ENCODE data around the gene CES1. TPM values are rescaled to one million over a fixed set of nuclear protein-coding genes. Genes with fewer than 3 reads are reported as not detected.
"Not testable (repeated sequence)": the region's sequence is repeated elsewhere in the genome, so short reads cannot be mapped to it uniquely, and the experiment has no call there.

CES1 gene
- total RNA-seq, 1 experiment from 2014 or later: not detected

DNA sequence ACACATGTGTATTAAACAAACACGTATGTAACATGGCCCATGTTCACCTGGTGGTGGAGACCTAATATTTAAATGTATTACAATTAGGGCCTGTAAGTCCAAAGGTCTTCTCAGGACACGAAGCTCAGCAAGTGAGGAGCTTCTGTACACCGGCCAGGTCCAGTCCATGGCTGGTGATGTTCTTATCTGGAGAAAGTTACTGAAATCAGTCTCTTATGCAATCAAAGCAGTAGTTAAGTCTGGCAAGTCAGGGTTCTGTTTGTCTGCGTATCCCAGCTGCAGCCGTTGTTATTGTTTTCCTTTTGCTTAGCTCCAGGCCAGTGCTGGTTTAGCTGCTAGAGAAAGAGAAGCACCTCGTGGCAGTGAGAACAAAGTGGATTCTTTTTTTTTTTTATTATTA lies 41.4 kb downstream of the CES1 start:
- DNase-seq (ENCODE audit: low read depth): not testable (repeated sequence)

DNA sequence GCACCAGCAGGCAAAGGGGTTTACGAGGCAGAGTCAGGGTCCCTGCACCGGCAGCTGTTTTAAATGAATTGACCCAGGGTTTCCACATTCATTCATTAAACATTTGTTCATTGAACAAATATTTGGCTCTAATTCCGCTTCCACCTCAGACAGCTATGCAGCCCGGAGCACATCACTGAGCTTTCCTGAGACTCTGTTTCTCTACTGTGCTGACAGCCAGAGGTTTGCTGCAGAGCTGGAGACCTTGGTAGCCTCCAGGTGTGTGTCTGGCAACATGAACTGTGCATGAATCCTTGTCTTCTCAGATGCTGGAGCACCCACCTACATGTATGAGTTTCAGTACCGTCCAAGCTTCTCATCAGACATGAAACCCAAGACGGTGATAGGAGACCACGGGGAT lies 42.7 kb downstream of the CES1 start:
- DNase-seq (ENCODE audit: low read depth): not testable (repeated sequence)

DNA sequence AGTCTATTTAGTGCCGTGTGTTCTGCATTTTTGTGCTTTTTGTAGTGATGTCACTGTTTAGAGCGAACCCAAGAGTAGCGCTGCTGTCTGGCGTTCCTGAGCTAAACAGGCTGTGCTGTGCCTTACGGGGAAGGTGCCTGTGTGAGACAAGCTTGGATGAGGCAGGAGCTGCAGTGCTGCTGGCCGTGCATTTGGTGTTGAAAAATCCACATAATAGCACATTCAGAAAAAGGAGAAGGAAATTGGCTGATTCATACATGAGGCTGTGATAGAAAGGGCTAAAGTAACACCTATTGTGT lies 50.2 kb downstream of the CES1 start:
- DNase-seq (ENCODE audit: low read depth): not testable (repeated sequence)

DNA sequence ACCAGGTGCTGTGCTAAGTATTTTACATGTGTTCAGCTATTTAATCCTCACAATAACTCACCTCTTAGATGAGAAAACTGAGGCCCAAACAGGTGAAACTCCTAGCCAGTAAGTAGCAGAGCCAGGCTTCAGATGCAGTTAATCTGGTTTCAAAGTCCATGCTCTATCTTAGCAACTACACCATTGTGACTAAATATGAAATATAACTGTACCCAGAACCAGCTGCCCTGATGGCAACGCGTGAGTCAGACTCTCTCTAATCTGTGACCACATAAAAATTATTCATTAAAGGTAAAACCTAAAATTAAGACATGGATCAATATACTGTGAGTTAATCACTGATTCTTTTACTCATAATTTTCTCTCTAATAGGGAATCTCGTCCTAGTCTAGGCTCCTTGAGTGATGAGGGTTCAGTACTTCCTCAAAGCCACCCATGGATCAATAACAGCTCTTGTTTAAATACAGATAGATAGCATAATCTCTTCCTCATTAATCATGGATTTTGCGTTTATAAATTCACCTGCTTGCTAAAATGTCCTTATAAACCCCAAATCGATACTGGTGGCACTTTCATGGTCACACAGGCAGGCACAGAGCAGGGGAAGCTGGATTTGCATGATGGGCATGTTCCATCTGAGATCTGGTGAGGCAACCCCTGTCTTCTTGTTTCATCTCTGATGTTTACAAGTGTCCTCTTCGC lies 50.7 kb downstream of the CES1 start:
- DNase-seq (ENCODE audit: low read depth): not testable (repeated sequence)

DNA sequence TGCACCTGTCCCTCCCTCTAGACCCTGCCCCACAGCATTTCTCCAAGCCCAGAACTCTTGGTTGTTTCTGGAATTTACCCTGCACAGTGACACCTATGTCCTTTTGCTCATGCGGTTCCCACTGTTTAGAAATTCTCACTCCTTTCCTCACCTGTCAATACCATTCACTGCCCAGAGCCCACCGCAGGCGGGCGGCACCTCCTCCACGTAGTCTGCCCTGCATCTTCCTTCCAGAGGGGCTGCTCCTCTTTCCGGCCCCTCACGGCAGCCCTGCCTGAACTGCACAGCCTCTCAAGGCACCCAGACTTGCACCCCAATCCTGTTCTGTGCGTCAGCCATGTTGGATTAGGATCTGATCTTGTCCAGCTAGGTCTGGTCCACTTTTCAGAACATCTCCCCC lies 51.4 kb downstream of the CES1 start:
- not testable (repeated sequence) for DNase-seq (ENCODE audit: low read depth)

DNA sequence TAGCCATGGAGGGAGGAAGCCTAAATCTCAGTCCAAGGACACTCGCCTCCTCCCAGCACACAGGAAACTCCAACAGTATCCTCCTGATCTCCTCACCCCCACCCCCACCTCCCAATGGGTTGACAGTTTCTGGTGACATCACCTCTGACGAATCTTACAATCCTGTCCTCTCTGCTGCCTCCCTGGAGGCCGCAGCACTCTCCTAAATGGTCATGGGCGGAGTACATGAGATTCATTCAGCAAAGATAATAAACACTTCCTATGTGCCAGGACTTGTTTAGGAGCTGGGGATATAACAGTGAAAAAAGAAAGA lies 52.8 kb downstream of the CES1 start:
- DNase-seq (ENCODE audit: low read depth): not testable (repeated sequence)

DNA sequence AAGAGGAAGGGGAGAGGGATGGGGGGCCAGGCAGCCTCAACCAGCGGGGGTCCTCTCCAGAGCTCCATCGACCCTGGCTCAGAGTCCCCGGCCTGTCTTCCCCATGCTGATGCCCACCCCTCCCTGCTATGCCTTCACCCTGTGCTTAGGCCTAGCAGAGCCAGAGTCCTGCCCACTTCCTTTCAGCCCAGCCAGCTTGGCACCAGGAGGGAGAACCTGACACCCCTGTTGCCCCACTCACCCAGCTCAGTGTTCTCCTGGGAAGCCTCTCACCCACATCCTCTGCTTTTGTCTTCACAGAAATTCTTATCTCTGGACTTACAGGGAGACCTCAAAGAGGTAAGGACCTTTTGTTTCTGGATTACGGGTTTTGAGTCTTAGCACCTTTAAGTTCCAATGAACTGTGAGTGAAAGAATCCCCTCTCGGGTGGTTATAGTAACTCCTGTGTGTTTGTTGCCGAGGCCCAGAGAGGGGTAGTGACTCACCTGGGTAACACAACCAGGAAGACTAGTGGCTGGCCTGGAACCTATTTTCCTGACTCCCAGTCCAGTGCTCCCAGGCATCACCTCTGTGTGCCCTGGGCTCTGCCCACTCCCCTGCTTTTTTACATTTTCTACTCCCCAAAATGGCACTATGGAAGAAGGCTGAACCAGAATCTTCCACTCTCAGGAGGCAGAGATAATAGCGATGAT lies 53.3 kb downstream of the CES1 start:
- DNase-seq (ENCODE audit: low read depth): no peak

DNA sequence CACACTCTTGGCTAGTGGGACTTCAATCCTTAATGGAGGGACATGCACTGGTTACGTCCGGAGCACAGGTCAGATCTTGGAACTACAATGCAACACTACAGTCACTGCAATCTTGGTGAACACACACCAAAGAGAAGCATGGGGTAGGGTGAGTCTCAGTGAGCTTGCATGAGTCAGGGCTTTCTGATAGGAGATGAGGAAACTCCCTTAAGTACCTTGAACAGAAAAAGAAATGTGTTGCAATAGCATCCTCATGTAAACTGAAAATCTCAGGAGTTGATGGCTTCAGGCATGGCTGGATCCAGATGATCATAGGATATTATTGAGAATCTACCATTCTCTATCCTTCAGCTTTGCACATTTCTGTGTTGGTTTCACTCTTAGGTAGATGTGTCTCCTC lies 54.1 kb downstream of the CES1 start:
- DNase-seq (ENCODE audit: low read depth): no peak

DNA sequence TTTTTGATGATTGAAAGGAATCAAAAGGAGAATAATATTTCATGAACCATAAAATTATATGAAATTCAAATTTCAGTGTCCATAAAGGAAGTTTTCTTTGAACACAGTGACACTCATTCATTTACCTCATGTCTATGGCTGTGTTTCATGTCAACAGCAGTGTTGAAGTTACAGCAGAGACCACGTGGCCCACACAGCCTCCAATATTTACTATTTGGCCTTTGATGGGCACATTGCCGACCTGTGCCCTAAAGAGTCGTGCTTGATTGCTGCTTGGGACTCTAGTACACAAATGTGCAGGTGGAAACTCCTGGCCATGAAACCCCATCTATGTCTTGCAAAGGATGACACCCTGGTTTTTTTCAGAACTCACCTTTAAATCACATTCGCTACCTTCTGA lies 57.0 kb downstream of the CES1 start:
- DNase-seq (ENCODE audit: low read depth): no peak

DNA sequence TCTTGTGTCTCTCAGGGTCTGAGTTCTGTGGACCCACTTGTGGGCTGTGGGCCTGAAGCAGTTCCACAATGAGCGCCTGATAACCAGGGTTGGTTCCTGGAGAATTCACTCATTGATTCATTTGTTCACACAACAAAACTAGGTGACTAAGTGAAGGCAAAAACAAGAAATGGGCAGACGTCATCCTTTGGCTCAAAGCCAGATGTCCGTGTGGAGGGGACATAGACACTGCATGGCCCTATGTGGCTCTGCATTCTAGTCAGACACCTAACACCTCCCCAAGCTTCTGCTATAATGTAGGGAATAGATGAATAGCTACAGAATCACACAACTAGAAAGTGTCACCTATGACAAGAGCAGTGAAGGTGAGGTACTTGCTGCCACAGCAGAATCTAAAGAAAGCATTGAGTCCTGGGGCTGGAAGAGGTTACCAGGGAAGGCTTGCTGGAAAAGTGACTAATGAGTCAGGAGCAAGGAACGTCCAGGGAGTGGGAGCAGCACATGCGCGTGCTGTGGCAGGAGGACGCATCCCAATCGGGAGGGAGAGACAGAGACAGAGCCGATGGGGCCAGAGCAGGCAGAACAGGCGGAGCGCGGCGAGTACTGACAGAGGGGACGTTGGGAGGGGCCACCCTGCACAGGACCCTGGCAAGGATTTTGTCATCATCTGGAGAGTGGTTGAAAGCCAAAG lies 58.9 kb downstream of the CES1 start:
- DNase-seq (ENCODE audit: low read depth): no peak

DNA sequence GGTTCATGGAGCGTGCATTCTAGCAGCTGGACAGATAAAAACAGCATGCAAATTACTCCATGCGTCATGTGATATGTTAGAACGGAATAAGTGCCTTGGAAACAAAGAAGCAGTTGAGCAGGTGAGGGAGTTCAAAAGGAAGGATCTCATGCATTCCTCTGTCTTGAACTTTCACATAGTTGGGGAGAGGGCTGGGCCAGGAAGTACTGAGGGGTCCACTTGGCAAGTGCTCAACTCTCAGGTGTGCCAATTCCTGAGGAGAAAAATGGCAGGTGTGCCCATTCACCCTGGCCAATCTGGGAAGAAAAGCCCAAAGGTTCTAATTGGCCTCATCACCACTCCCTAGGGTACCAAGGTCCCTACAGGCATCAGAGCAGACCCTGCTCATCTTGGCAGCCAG lies 67.7 kb downstream of the CES1 start:
- no peak for DNase-seq (ENCODE audit: low read depth)

DNA sequence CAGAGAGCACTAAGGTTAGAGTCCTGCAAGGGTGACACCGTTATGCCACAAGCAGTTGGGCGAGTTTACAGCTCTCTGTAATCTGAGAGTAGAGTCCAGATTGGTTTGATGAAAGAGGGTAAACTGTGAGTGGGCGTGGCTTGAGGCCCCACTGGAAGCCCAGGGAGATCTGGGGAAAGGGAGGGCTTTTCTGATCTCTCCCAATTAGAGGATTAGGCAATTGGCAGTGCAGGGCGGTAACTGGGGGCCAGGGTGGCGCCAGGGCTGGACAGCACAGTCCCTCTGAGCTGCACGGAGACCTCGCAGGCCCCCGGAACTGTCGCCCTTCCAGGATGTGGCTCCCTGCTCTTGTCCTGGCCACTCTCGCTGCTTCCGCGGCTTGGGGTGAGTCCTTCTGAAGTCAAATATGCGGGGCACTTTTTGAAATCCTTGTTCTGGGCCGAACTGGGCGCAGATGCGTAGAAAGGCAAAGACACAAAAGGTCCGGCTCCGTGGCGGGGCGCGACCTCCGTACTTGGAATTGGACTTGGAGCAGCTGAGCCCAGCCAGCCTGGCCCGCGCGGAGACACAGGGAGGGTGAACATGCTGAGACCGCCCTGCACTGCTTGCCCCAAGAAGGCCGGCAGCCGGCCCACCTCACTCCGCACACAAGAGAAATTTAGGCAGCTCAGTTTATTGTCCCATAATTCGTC lies 72.4 kb downstream of the CES1 start:
- no peak for DNase-seq (ENCODE audit: low read depth)

DNA sequence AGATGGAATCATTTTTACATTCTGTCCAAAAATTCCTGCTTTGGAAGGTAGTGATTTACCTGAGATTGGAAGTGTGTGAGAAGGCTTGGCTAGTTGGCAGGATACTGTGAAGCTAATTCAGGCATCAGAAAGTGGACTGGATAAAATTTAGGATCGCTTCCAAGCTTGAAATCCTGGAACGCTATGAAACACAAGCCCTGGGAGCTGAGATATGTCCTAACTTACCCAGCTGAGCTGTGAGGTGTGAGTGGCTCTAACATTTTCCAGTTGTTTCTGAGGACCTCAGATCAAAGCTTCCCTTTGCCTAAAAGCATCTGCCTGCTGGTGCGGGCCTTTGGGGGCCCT lies 73.0 kb downstream of the CES1 start:
- DNase-seq (ENCODE audit: low read depth): not testable (repeated sequence)

DNA sequence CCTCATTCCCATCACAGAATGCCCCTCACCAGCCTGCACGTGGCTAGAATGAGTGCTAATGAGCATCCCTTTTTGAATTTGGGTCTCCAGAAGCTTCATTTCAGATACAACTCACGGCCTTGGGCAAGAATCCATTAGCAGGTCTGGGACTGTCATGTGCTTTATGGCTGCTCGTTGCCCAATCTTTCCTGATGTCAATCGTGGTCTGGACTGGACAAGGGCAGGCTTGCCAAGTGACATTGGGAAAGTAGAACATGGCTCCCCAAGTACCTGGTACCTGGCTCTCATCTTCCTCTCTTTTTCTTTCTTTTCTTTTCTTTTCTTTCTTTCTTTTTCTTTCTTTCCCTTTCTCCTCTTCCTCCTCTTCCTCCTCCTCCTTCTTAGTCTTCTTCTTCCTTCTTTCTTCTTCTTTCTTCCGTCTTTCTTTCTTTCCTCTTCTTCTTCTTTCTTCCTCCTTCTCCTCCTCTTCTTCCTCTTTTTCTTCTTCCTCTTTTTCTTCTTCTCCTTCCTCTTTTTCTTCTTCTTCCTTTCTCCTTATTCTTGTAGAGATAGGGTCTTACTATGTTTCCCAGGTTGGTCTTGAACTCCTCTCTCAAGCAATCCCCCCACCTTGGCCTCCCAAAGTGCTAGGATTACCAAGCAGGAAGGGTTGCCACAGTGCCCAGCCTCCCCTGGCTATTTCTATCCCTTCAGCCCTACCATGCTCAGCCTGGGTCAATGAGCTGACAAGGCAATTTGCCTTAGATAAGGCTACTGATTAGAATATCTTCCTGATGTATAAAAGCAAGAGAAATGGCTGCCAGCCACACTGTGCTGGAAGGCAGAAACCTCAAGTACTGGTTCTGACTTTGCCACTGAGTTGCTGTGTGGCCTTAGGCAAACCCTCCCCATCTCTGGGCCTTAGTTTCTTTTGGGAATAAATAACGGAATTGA lies 75.0 kb downstream of the CES1 start:
- not testable (repeated sequence) for DNase-seq (ENCODE audit: low read depth)

DNA sequence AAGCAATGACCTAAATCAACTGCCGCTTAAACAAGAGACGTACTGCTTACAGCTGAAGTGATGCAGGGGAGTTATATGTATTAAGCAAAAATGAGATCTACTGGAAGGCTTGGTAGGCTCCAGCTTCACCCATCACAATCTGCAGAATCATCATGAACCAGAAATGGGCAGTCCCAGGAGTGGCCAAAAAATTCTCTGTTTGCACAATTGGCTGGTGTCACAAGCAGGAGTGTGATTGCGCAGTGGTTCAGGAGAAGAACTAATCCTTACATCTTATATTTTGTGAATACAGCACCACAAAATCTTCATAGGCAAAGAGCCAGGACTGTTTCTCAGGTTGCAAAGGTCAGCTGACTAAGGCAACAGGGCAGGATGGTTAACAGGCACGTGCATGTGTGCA lies 75.9 kb downstream of the CES1 start:
- DNase-seq (ENCODE audit: low read depth): no peak

DNA sequence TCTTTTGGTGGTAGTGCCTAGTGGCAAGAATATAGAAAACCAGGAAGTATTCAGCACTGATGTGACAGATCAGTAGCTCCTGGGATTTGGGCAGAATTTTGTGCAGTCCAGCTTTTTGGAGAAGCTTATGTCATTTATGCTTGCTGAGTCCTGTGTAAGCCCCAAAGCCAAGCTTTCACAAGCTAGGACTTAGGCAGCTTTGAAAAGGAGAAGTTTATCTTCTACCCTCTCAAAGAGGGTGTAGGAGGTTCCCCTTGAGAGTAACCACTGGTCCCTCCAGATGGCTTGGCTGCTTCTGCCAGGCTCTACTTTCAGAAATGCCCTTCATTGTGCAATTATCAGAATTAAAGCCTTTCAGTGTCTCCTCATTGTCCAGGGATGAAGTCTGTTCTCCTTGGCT lies 78.8 kb downstream of the CES1 start:
- no peak for DNase-seq (ENCODE audit: low read depth)

DNA sequence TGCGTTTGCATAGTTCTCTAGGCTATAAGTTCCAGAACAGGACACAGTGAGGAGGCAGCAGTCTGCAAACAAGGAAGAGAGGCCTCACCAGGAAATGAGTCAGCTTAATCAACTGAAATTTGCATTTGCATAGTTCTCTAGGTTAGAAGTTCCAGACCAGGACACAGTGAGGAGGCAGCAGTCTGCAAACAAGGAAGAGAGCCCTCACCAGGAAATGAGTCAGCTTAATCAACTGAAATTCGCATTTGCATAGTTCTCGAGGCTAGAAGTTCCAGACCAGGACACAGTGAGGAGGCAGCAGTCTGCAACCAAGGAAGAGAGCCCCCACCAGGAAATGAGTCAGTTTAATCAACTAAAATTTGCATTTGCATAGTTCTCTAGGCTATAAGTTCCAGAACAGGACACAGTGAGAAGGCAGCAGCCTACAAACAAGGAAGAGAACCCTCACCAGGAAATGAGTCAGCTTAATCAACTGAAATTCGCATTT lies 79.7 kb downstream of the CES1 start:
- peak; percentile 63 for DNase-seq (ENCODE audit: low read depth)
